Subcutaneous adipose tissue (tissue), 4 donors: ENCODE data around the gene SORBS1. TPM values are rescaled to one million over a fixed set of nuclear protein-coding genes. Genes with fewer than 3 reads are reported as not detected.

ENCODE experiments used
- total RNA-seq, 4 donors: library from RNA; depleted of rRNA; stranded (reverse); fragments of >200 nt; gene quantifications; one replicate each; pipeline ENCODE4 v1.1.0, GENCODE V29; 2016
- TF ChIP-seq, protein P1 (sequence below): fragments of 450-650 bp; IDR thresholded peaks from one replicate; pipeline ENCODE4 v1.5.1; 2016; ENCODE audit warnings: low read depth, mild to moderate bottlenecking, control low read depth, antibody characterized with exemption, moderate library complexity

SORBS1 gene
- total RNA-seq, 4 donors from 2014 or later = 460 to 715 (median 623) TPM

DNA sequence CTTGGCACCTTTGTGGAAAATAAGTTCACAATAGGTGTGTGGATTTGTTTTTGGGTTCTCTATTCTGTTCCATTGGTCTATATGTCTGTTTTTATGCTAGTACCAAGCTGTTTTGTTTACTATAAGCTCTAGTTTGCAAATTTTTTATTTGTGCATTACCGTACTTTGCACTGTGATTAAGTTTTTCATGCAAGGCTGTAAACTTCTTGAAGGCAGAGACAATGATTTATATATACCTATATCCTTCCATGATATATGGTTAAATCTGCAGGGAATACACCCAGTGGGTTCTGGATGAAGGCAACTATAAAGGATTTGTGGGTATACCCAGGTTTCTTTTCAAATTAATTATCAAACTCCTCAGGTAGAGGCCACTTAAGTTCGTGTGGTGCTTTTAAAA, 178.6 kb downstream of the SORBS1 start:
- TF ChIP-seq, protein P1, sequence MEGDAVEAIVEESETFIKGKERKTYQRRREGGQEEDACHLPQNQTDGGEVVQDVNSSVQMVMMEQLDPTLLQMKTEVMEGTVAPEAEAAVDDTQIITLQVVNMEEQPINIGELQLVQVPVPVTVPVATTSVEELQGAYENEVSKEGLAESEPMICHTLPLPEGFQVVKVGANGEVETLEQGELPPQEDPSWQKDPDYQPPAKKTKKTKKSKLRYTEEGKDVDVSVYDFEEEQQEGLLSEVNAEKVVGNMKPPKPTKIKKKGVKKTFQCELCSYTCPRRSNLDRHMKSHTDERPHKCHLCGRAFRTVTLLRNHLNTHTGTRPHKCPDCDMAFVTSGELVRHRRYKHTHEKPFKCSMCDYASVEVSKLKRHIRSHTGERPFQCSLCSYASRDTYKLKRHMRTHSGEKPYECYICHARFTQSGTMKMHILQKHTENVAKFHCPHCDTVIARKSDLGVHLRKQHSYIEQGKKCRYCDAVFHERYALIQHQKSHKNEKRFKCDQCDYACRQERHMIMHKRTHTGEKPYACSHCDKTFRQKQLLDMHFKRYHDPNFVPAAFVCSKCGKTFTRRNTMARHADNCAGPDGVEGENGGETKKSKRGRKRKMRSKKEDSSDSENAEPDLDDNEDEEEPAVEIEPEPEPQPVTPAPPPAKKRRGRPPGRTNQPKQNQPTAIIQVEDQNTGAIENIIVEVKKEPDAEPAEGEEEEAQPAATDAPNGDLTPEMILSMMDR = no peak

- TF ChIP-seq, protein P1 = no peak
Measured at GRCh38 chr10:95382174-95382573, 179.0 kb downstream of the SORBS1 start.

DNA sequence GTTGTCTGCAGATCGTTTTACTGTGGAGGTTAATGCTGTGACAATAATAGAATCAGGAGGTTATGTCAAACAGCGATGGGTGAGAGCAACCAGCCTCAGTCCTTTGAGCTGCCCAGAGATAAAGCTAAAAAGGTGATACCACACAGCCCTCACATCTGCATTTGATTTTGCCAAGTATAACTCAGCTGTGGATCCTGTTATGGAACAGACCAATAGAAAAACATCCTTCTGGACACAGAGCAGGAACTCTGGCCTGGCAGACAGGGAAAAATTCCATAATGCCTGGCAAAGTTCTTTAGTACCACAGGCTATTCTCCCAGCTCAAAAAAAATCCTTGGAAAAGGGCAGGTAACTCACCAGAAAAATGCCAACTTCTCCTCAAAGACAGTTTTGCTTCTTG, 183.2 kb downstream of the SORBS1 start:
- TF ChIP-seq, protein P1 = no peak

DNA sequence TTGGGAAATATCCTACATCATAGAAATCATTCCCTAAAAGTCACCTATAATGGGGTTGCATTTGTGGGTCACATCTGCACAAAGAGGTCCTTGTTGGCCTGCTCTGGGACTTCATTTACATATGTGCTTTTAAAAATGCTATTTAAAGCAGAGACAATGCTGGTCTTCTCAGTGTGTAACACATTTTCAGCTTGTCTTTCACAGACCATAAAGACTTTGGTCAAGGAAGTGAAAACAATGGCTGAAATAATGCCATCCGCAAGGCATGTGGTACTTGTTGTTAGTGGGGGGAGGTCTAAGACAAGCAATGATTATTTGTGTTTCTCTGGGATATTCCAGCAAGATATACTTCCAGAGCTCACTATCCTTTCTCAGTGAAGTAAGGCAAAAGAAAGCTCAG, 185.8 kb downstream of the SORBS1 start:
- TF ChIP-seq, protein P1 = no peak

DNA sequence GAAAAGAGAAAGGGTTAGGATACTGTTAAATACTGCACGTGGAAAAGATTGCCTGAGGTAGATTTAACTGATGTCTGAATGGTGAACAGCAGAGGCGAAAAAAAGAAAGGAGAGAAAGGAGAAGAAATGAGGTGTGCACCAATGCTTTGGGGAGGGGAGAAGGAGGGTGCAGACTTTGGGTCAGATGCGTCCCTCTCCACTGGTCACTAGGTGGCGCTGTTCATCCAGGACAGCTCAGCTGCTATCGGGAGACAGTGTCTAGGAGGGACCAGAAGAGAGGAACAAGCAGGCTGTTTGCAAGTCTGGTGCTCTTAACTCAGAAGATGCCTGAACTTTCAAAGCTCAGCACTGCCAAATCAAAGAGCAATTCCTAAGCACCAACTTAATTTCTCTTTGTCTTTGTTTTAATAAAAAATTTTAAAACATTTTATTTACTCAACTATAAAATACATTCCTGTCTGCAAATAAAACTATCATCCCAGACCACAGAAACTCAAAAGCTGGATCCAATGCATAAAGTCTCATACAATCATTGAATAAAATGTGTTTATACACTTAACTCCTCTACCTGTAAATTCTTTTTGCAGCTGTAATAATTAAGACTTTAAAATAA, 186.5 kb downstream of the SORBS1 start:
- TF ChIP-seq, protein P1 = no peak

DNA sequence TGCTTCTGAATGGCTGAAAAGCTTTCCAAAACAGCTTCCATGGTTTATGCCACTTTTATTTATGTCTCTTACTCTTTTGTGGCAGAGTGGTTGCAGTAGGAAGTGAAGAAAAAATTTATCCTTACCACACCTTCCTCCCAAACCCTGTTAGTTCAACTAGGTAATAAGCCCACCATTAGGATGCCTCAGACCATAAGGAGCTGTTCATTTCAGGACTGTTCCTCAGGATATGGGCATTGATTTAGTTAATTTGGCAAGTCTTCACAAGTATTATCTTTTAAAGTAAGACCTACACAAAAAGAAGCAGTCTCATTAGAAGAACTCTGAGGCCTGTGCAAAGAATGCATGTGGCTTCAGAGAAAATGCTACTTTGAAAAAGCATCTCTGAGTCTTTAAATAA, 187.5 kb downstream of the SORBS1 start:
- TF ChIP-seq, protein P1 = no peak

DNA sequence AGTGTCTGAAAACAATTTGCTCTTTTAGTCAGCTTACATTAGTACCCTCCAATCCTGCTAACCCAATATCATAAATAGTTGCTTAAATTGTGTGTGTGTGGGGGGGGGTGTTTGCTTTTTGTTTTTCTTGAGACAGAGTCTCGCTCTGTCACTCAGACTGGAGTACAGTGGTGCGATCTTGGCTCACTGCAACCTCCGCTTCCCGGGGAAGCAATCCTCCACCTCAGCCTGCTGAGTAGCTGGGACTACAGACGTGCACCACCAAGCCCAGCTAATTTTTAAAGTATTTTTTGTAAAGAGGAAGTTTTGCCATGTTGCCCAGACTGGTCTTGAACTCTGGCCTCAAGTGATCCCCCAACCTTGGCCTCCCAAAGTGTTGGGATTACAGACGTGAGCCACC, 196.8 kb downstream of the SORBS1 start:
- TF ChIP-seq, protein P1 = no peak
